Measurements from ENCODE around the gene PCNT. TPM values are rescaled to one million over a fixed set of nuclear protein-coding genes. Genes with fewer than 3 reads are reported as not detected.

Gene PCNT
- total RNA-seq, 3 donors from 2014 or later (not counting 1 experiment from before 2014, with no cell fraction given), result 83.6 to 94.9 (median 84.0) TPM

- intact Hi-C loops (cut with micrococcal nuclease), result no loop called here
- H3K4me3 ChIP-seq (ENCODE audit: low read length), result no peak overlapping the region
- no peaks in the 10 kb centered on the region for H3K9me3 ChIP-seq (ENCODE audit: control insufficient read depth, insufficient read depth, low read length)
- no peaks in the 10 kb centered on the region for H3K36me3 Mint-ChIP-seq
- H3K27me3 ChIP-seq (ENCODE audit: control insufficient read depth, insufficient read depth, low read length), result no peaks in the 10 kb centered on the region
- 96% methylated on average over 13 of the region's 13 CpGs for WGBS (ENCODE audit: insufficient coverage)
- no peaks in the 10 kb centered on the region for H3K9me3 Mint-ChIP-seq
- peak overlapping the region; percentile 88 to 93 for H3K27ac Mint-ChIP-seq
- no peak for TF ChIP-seq CTCF (IDR thresholded peaks at IDR 0.05)
- no peak for ATAC-seq
- peak overlapping the region; percentile 81 for H3K27ac ChIP-seq (ENCODE audit: low read length)
- peak overlapping the region; percentile 17 for H3K4me3 Mint-ChIP-seq
- H3K27me3 Mint-ChIP-seq (ENCODE audit: low read depth in 2 of 2), result no peaks in the 10 kb centered on the region
- H3K36me3 ChIP-seq (ENCODE audit: control insufficient read depth, insufficient read depth, low read length), result peaks cover 25% of the 10 kb centered on the region
- peaks cover 14 to 16% of the 10 kb centered on the region in 2 donors for H3K4me1 Mint-ChIP-seq
- DNase-seq, result no peak
- H3K4me1 ChIP-seq (ENCODE audit: control insufficient read depth, insufficient read depth, low read length), result peaks cover 19% of the 10 kb centered on the region
Measured at GRCh38 chr21:46392921-46393320, 69.0 kb downstream of the PCNT start.

- Histone ChIP-seq H3K27ac (ENCODE audit: low read length) (peak overlapping the region; percentile 81), H3K9me3 (ENCODE audit: control insufficient read depth, insufficient read depth, low read length) (no peaks in the 10 kb centered on the region), H3K4me3 (ENCODE audit: low read length) (no peak overlapping the region), H3K27me3 (ENCODE audit: control insufficient read depth, insufficient read depth, low read length) (no peaks in the 10 kb centered on the region), H3K36me3 (ENCODE audit: control insufficient read depth, insufficient read depth, low read length) (peaks cover 25% of the 10 kb centered on the region), H3K4me1 (ENCODE audit: control insufficient read depth, insufficient read depth, low read length) (peaks cover 19% of the 10 kb centered on the region)
- peaks cover 14 to 16% of the 10 kb centered on the region in 2 donors for H3K4me1 Mint-ChIP-seq
- DNase-seq (no peak), ATAC-seq (peak; percentile 25 to 47 (median 44))
- H3K27ac Mint-ChIP-seq, result peak overlapping the region; percentile 88 to 93
- WGBS (ENCODE audit: insufficient coverage), result 82% methylated on average over 19 of the region's 19 CpGs
- no peak for TF ChIP-seq CTCF (IDR thresholded peaks at IDR 0.05)
- H3K4me3 Mint-ChIP-seq, result no peak overlapping the region
- no peaks in the 10 kb centered on the region for H3K27me3 Mint-ChIP-seq (ENCODE audit: low read depth in 2 of 2)
- H3K9me3 Mint-ChIP-seq, result no peaks in the 10 kb centered on the region
- intact Hi-C loops (cut with micrococcal nuclease), result no loop called here
- H3K36me3 Mint-ChIP-seq, result no peaks in the 10 kb centered on the region
Measured at GRCh38 chr21:46393451-46393940, 69.5 kb downstream of the PCNT start.

- no peak for TF ChIP-seq CTCF (IDR thresholded peaks at IDR 0.05)
- H3K4me1 ChIP-seq (ENCODE audit: control insufficient read depth, insufficient read depth, low read length), result peaks cover 19% of the 10 kb centered on the region
- H3K27me3 ChIP-seq (ENCODE audit: control insufficient read depth, insufficient read depth, low read length), result no peaks in the 10 kb centered on the region
- Mint-ChIP-seq H3K36me3 (peaks cover under 1% of the 10 kb centered on the region), H3K4me3 (peak overlapping the region; percentile 70), H3K4me1 (peaks cover 14 to 16% of the 10 kb centered on the region in 2 donors), H3K27ac (peak overlapping the region; percentile 88 to 93), H3K27me3 (ENCODE audit: low read depth in 2 of 2) (no peaks in the 10 kb centered on the region), H3K9me3 (no peaks in the 10 kb centered on the region)
- intact Hi-C loops (cut with micrococcal nuclease), result no loop called here
- WGBS (ENCODE audit: insufficient coverage), result 81% methylated on average over 27 of the region's 27 CpGs
- H3K27ac ChIP-seq (ENCODE audit: low read length), result peak overlapping the region; percentile 81
- ATAC-seq, result peak; percentile 67 to 85 (median 80)
- peaks cover 25% of the 10 kb centered on the region for H3K36me3 ChIP-seq (ENCODE audit: control insufficient read depth, insufficient read depth, low read length)
- H3K9me3 ChIP-seq (ENCODE audit: control insufficient read depth, insufficient read depth, low read length), result no peaks in the 10 kb centered on the region
- no peak overlapping the region for H3K4me3 ChIP-seq (ENCODE audit: low read length)
- DNase-seq, result peak in 1 of 2 donors; percentile 35
Measured at GRCh38 chr21:46393941-46394594, 70.1 kb downstream of the PCNT start.

Data from natural killer cell (primary cell).